KG1 (cell line): ENCODE results near the gene AFF2.

Source experiments
- DNase-seq: peaks from one replicate; lab custom pipeline; 2025; lab: John Stamatoyannopoulos, UW

AFF2 gene

GRCh38 chrX:148929686-148930085 is 429.3 kb downstream of the AFF2 start:
- DNase-seq, result no peak

- DNase-seq, result no peak
Observed at GRCh38 chrX:148930206-148930729, 429.9 kb downstream of the AFF2 start.

- DNase-seq, result no peak
Observed at GRCh38 chrX:148933881-148934280, 433.5 kb downstream of the AFF2 start.

GRCh38 chrX:148938348-148938747 is 437.9 kb downstream of the AFF2 start:
- no peak for DNase-seq

- no peak for DNase-seq
Observed at GRCh38 chrX:148940411-148940996, 440.1 kb downstream of the AFF2 start.

- DNase-seq, result no peak
Observed at GRCh38 chrX:148942754-148943153, 442.3 kb downstream of the AFF2 start.

- DNase-seq, result no peak
Observed at GRCh38 chrX:148947399-148947975, 447.1 kb downstream of the AFF2 start.

- DNase-seq, result no peak
Observed at GRCh38 chrX:148956352-148956751, 455.9 kb downstream of the AFF2 start.

- no peak for DNase-seq
Observed at GRCh38 chrX:148958901-148959300, 458.5 kb downstream of the AFF2 start.

- DNase-seq, result no peak
Observed at GRCh38 chrX:148960060-148960459, 459.6 kb downstream of the AFF2 start.

- no peak for DNase-seq
Observed at GRCh38 chrX:148961985-148962384, 461.6 kb downstream of the AFF2 start.

- DNase-seq, result no peak
Observed at GRCh38 chrX:148976571-148977400, 476.4 kb downstream of the AFF2 start.

- DNase-seq, result no peak
Observed at GRCh38 chrX:148979786-148980185, 479.4 kb downstream of the AFF2 start.

GRCh38 chrX:148984238-148984637 is 483.8 kb downstream of the AFF2 start:
- DNase-seq, result no peak

GRCh38 chrX:148991502-148991901 is 491.1 kb downstream of the AFF2 start:
- DNase-seq, result no peak

- no peak for DNase-seq
Observed at GRCh38 chrX:148995661-148996060, 495.2 kb downstream of the AFF2 start.

GRCh38 chrX:149002320-149002719 is 501.9 kb downstream of the AFF2 start:
- no peak for DNase-seq

- DNase-seq, result no peak
Observed at GRCh38 chrX:149003863-149004660, 503.6 kb downstream of the AFF2 start.

- no peak for DNase-seq
Observed at GRCh38 chrX:149004936-149005335, 504.5 kb downstream of the AFF2 start.

GRCh38 chrX:149006235-149006634 is 505.8 kb downstream of the AFF2 start:
- no peak for DNase-seq

GRCh38 chrX:149007423-149007822 is 507.0 kb downstream of the AFF2 start:
- DNase-seq, result no peak
